Uterus (tissue), 4 donors: ENCODE results near the gene AGPAT3. TPM values are rescaled to one million over a fixed set of nuclear protein-coding genes. Genes with fewer than 3 reads are reported as not detected.

Experiments
- DNase-seq, 2 donors: peaks; one replicate each; pipeline ENCODE4 v3.0.0-alpha.2; 2019 to 2020
- H3K27ac ChIP-seq, 2 donors: fragments of 200-600 bp; sonication (generic); 1 replicate in 1 of 2; 2 replicates in 1 of 2; pipeline ENCODE4 v1.5.1; 2016 to 2018
- H3K27me3 ChIP-seq, 2 donors: fragments of 200-600 bp; sonication (generic); one replicate each; pipeline ENCODE4 v1.5.1; 2018 to 2019; ENCODE audit warnings: control low read depth in 1 of 2
- H3K36me3 ChIP-seq, 2 donors: fragments of 200-600 bp; sonication (generic); one replicate each; pipeline ENCODE4 v1.5.1; 2019; ENCODE audit warnings: control low read depth in 1 of 2
- H3K4me1 ChIP-seq, 2 donors: fragments of 200-600 bp; sonication (generic); one replicate each; pipeline ENCODE4 v1.5.1; 2018 to 2019; ENCODE audit warnings: control low read depth in 1 of 2
- H3K4me3 ChIP-seq, 2 donors: fragments of 200-600 bp; sonication (generic); 1 replicate in 1 of 2; 2 replicates in 1 of 2; pipeline ENCODE4 v1.5.1; 2018 to 2019; ENCODE audit warnings: mild to moderate bottlenecking in 1 of 2
- H3K9me3 ChIP-seq, 2 donors: fragments of 200-600 bp; sonication (generic); one replicate each; pipeline ENCODE4 v1.5.1; 2019; ENCODE audit warnings: control low read depth in 1 of 2
- POLR2A ChIP-seq, 2 donors: fragments of 450-650 bp; IDR thresholded peaks; one replicate each; pipeline ENCODE4 v1.6.1; 2016; ENCODE audit warnings: antibody characterized with exemption in 2 of 2, mild to moderate bottlenecking in 1 of 2, moderate library complexity in 1 of 2
- intact Hi-C: fragments of 100-400 bp; cut with DNase I; formaldehyde crosslinking; loops from one replicate; pipeline ENCODE4 v1.15.1; 2023; ENCODE audit warnings: low total_unique reads
- total RNA-seq, 4 donors: library from RNA; depleted of rRNA in 3 of 4; stranded (reverse); fragments of >200 nt in 3 of 4; gene quantifications; one replicate each; pipeline versions ENCODE4 v1.1.0 to v1.2.4, GENCODE V29; 2014 to 2023
- TF ChIP-seq, protein P1 (sequence below), 4 experiments: fragments of 200-600 bp in 2 of 4; fragments of 450-650 bp in 2 of 4; sonication (generic) in 2 of 4; IDR thresholded peaks; one replicate each; pipeline ENCODE4 v1.5.1; 2016 to 2019; ENCODE audit warnings: antibody characterized with exemption in 4 of 4, mild to moderate bottlenecking in 2 of 4, moderate library complexity in 1 of 4
- donor health status: DM: yes; HTN: yes; CAD: no.

Gene AGPAT3
- total RNA-seq, 4 donors from 2014 or later = 6.8 to 43.4 (median 28.4) TPM

- Histone ChIP-seq H3K36me3 (no peaks in the 10 kb centered on the region), H3K27me3 (no peaks in the 10 kb centered on the region), H3K4me1 (no peaks in the 10 kb centered on the region), H3K4me3 (no peak overlapping the region), H3K27ac (no peak overlapping the region), H3K9me3 (no peaks in the 10 kb centered on the region)
- DNase-seq = no peak
- no peak for TF ChIP-seq POLR2A (IDR thresholded peaks at IDR 0.05)
- TF ChIP-seq, protein P1, sequence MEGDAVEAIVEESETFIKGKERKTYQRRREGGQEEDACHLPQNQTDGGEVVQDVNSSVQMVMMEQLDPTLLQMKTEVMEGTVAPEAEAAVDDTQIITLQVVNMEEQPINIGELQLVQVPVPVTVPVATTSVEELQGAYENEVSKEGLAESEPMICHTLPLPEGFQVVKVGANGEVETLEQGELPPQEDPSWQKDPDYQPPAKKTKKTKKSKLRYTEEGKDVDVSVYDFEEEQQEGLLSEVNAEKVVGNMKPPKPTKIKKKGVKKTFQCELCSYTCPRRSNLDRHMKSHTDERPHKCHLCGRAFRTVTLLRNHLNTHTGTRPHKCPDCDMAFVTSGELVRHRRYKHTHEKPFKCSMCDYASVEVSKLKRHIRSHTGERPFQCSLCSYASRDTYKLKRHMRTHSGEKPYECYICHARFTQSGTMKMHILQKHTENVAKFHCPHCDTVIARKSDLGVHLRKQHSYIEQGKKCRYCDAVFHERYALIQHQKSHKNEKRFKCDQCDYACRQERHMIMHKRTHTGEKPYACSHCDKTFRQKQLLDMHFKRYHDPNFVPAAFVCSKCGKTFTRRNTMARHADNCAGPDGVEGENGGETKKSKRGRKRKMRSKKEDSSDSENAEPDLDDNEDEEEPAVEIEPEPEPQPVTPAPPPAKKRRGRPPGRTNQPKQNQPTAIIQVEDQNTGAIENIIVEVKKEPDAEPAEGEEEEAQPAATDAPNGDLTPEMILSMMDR (IDR thresholded peaks at IDR 0.05) = no peak
- intact Hi-C loops = no loop called here
Observed at GRCh38 chr21:43951911-43952703, 87.1 kb downstream of the AGPAT3 start.

- no peak for TF ChIP-seq POLR2A (IDR thresholded peaks at IDR 0.05)
- TF ChIP-seq, protein P1 (IDR thresholded peaks at IDR 0.05) = no peak
- no peaks in the 10 kb centered on the region for H3K9me3 ChIP-seq
- no peaks in the 10 kb centered on the region for H3K4me1 ChIP-seq
- H3K4me3 ChIP-seq = no peak overlapping the region
- no peak for DNase-seq
- no peaks in the 10 kb centered on the region for H3K36me3 ChIP-seq
- intact Hi-C loops = no loop called here
- no peaks in the 10 kb centered on the region for H3K27me3 ChIP-seq
- H3K27ac ChIP-seq = no peak overlapping the region
Observed at GRCh38 chr21:43953021-43953420, 88.0 kb downstream of the AGPAT3 start.

- Histone ChIP-seq H3K27me3 (no peaks in the 10 kb centered on the region), H3K4me1 (no peaks in the 10 kb centered on the region), H3K27ac (no peak overlapping the region), H3K9me3 (no peaks in the 10 kb centered on the region), H3K4me3 (no peak overlapping the region), H3K36me3 (no peaks in the 10 kb centered on the region)
- TF ChIP-seq, protein P1 (IDR thresholded peaks at IDR 0.05) = no peak
- no peak for TF ChIP-seq POLR2A (IDR thresholded peaks at IDR 0.05)
- no peak for DNase-seq
- intact Hi-C loops = no loop called here
Observed at GRCh38 chr21:43954042-43954441, 89.0 kb downstream of the AGPAT3 start.

DNA sequence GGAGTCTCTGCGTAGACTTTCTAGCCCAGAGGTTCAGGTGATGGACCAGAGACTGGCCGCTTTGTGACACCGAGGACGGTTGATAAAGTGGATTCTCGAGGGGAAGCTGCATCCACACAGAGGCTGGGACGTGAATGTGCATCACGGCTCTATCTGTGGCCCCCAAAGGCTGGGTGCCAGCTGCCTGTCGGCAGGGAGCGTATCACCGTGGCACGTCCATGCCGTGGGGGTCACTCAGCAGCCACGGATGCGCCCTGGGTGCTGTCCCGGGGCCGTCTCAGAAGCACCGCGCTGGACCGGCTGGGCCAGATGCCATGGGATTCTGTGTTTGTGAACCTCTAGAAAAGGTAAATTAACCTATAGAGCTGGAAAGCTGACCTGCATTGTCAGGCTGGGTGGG, 89.9 kb downstream of the AGPAT3 start:
- no peaks in the 10 kb centered on the region for H3K36me3 ChIP-seq
- no peak overlapping the region for H3K27ac ChIP-seq
- TF ChIP-seq, protein P1 (IDR thresholded peaks at IDR 0.05) = no peak
- TF ChIP-seq POLR2A (IDR thresholded peaks at IDR 0.05) = no peak
- no peaks in the 10 kb centered on the region for H3K27me3 ChIP-seq
- no peaks in the 10 kb centered on the region for H3K9me3 ChIP-seq
- DNase-seq = no peak
- no peak overlapping the region for H3K4me3 ChIP-seq
- intact Hi-C loops = no loop called here
- no peaks in the 10 kb centered on the region for H3K4me1 ChIP-seq

- Histone ChIP-seq H3K36me3 (no peaks in the 10 kb centered on the region), H3K9me3 (no peaks in the 10 kb centered on the region), H3K27ac (no peak overlapping the region), H3K27me3 (no peaks in the 10 kb centered on the region), H3K4me1 (no peaks in the 10 kb centered on the region), H3K4me3 (no peak overlapping the region)
- DNase-seq = no peak
- intact Hi-C loops = no loop called here
- TF ChIP-seq, protein P1 (IDR thresholded peaks at IDR 0.05) = no peak
- no peak for TF ChIP-seq POLR2A (IDR thresholded peaks at IDR 0.05)
Observed at GRCh38 chr21:43956019-43956669, 91.1 kb downstream of the AGPAT3 start.
